Calu3 (cell line): Measurements from ENCODE around the gene SERBP1. TPM values are rescaled to one million over a fixed set of nuclear protein-coding genes. Genes with fewer than 3 reads are reported as not detected.

Experiments used
- BruUV-seq: library from RNA; stranded (reverse); fragments of 400-500 nt; replicated peaks from 2 replicates; lab custom pipeline; 2021; lab: Mats Ljungman, UMichigan
- CTCF ChIA-PET: fragments of 300-600 bp; sonication (Branson Sonifier 250); formaldehyde crosslinking; loops from one replicate; lab custom pipeline; 2022; ENCODE audit warnings: antibody characterized with exemption; lab: Charles Lee
- DNase-seq: peaks from one replicate; pipeline ENCODE4 v3.0.0; 2022
- H3K27ac Mint-ChIP-seq: one replicate; pipeline ENCODE4 v1.8.0; 2022; ENCODE audit warnings: mixed read lengths; ENCODE audit not compliant: unreplicated experiment
- H3K27me3 Mint-ChIP-seq: one replicate; pipeline ENCODE4 v1.8.0; 2022; ENCODE audit warnings: mixed read lengths; ENCODE audit not compliant: unreplicated experiment
- H3K36me3 Mint-ChIP-seq: one replicate; pipeline ENCODE4 v1.8.0; 2022; ENCODE audit warnings: mild to moderate bottlenecking, moderate library complexity, mixed read lengths; ENCODE audit not compliant: insufficient read depth, unreplicated experiment
- H3K4me1 Mint-ChIP-seq: one replicate; pipeline ENCODE4 v1.8.0; 2022; ENCODE audit warnings: mild to moderate bottlenecking, low read depth, mixed read lengths; ENCODE audit not compliant: unreplicated experiment
- H3K4me3 Mint-ChIP-seq: one replicate; pipeline ENCODE4 v1.8.0; 2022; ENCODE audit warnings: mild to moderate bottlenecking, low read depth, moderate library complexity, mixed read lengths; ENCODE audit not compliant: unreplicated experiment
- H3K9me3 Mint-ChIP-seq: one replicate; pipeline ENCODE4 v1.8.0; 2022; ENCODE audit warnings: low read depth, mixed read lengths; ENCODE audit not compliant: unreplicated experiment
- intact Hi-C: fragments of 100-400 bp; cut with micrococcal nuclease; formaldehyde crosslinking; loops from one replicate; pipeline ENCODE4 v1.10.0; 2022; ENCODE audit not compliant: unreplicated experiment
- total RNA-seq: library from RNA; stranded (reverse); gene quantifications from 2 replicates; pipeline ENCODE4 v1.2.3, GENCODE V29; 2022
- TF ChIP-seq, protein P1 (sequence below): fragments of 200-600 bp; IDR thresholded peaks from one replicate; pipeline ENCODE4 v1.8.0; 2022; ENCODE audit warnings: antibody characterized with exemption; ENCODE audit not compliant: unreplicated experiment

The SERBP1 gene
- total RNA-seq, 1 experiment from 2014 or later = 226 TPM

DNA sequence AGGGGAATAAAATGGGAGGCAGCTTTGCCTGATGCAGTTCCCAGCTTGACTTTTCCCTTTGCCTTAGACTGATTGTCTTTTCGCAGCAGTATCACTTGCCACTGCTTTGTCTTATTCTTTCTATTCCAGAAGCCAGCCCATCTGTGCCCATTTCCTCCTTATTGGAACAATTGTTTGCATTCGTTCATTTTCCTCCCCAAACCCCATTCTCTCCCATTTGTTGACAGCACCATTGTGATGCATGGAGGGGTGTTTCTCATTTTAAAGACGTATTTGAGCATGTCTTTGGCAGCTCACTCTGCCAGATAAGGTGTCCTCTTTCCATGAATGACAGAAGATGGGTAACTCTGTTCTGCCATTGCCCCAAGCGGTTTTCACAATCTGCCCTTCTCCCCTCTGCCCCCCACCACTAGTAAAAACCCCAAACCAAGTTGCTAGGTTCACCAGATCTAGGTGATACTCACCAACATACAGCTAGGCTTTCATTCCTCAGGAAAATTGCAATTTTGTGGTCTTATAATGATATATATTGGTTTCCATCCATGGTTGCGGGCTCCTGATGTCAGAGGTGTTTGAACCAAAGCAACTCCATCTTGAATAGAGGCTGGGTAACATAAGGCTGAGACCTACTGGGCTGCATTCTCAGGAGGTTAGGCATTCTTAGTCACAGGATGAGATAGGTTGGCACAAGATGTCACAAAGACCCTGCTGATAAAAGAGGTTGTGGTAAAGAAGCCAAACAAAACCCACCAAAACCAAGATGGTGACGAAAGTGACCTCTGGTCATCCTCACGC, 30.8 kb downstream of the SERBP1 start:
- Mint-ChIP-seq H3K4me3 (no peak overlapping the region), H3K27ac (no peak overlapping the region), H3K27me3 (no peaks in the 10 kb centered on the region)

DNA sequence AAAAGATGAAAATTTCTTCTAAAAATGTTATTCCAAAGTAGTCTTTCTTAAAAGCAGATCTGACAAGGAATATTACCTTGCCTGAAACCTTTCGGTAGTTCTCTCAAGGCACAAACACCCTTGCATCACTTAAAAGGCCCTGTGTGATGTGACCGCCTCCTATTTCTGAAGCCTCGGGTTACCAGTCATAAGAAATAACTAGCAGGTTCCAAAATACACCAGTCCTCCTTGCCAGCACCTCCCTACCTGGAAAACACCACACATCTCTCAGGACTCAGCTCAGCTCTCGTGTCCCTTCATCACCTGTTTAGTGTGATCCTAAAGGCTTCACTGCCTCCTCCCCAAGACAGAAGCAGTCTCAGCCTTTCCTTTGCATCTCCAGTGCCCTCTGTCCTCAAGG, 35.7 kb downstream of the SERBP1 start:
- no peaks in the 10 kb centered on the region for H3K27me3 Mint-ChIP-seq
- DNase-seq = no peak
- peaks cover 43% of the 10 kb centered on the region for H3K36me3 Mint-ChIP-seq
- no peak overlapping the region for H3K27ac Mint-ChIP-seq
- intact Hi-C loops = no loop called here
- CTCF ChIA-PET = no interaction called here
- peaks cover 6% of the 10 kb centered on the region for H3K4me1 Mint-ChIP-seq
- TF ChIP-seq, protein P1, sequence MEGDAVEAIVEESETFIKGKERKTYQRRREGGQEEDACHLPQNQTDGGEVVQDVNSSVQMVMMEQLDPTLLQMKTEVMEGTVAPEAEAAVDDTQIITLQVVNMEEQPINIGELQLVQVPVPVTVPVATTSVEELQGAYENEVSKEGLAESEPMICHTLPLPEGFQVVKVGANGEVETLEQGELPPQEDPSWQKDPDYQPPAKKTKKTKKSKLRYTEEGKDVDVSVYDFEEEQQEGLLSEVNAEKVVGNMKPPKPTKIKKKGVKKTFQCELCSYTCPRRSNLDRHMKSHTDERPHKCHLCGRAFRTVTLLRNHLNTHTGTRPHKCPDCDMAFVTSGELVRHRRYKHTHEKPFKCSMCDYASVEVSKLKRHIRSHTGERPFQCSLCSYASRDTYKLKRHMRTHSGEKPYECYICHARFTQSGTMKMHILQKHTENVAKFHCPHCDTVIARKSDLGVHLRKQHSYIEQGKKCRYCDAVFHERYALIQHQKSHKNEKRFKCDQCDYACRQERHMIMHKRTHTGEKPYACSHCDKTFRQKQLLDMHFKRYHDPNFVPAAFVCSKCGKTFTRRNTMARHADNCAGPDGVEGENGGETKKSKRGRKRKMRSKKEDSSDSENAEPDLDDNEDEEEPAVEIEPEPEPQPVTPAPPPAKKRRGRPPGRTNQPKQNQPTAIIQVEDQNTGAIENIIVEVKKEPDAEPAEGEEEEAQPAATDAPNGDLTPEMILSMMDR = no peak
- H3K9me3 Mint-ChIP-seq = no peaks in the 10 kb centered on the region
- BruUV-seq = no TSS peak
- H3K4me3 Mint-ChIP-seq = no peak overlapping the region

More for the DNA sequence above, 30.8 kb downstream of the SERBP1 start:
- peaks cover 10% of the 10 kb centered on the region for H3K4me1 Mint-ChIP-seq
- TF ChIP-seq, protein P1 = no peak
- CTCF ChIA-PET = no interaction called here
- intact Hi-C loops = no loop called here
- no TSS peak for BruUV-seq
- DNase-seq = no peak
- H3K36me3 Mint-ChIP-seq = peaks cover 64% of the 10 kb centered on the region
- H3K9me3 Mint-ChIP-seq = no peaks in the 10 kb centered on the region

DNA sequence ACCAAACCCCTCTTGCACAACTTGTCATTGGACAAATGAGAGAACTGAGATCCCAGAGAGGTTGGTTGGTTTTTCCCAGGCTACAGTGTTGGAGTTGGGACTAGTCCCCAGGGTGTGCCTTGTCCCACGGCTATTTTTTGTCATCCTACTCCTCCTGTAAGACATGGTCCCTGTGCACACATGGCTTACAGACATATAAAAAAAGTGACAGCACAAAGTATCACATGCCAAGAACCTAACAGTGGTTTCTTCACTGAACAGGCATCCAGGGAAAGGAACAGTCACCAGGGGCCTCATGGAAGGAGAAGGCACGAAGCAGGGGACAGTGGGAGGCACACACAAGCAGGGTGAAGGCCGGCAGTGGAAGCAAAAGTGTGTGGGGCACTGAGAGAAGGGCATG, 36.5 kb downstream of the SERBP1 start:
- H3K27me3 Mint-ChIP-seq = no peaks in the 10 kb centered on the region
- H3K4me1 Mint-ChIP-seq = peaks cover 6% of the 10 kb centered on the region
- no peaks in the 10 kb centered on the region for H3K9me3 Mint-ChIP-seq
- intact Hi-C loops = no loop called here
- H3K27ac Mint-ChIP-seq = no peak overlapping the region
- no peak overlapping the region for H3K4me3 Mint-ChIP-seq
- BruUV-seq = no TSS peak
- DNase-seq = no peak
- CTCF ChIA-PET = no interaction called here
- peaks cover 45% of the 10 kb centered on the region for H3K36me3 Mint-ChIP-seq
- TF ChIP-seq, protein P1 = no peak

DNA sequence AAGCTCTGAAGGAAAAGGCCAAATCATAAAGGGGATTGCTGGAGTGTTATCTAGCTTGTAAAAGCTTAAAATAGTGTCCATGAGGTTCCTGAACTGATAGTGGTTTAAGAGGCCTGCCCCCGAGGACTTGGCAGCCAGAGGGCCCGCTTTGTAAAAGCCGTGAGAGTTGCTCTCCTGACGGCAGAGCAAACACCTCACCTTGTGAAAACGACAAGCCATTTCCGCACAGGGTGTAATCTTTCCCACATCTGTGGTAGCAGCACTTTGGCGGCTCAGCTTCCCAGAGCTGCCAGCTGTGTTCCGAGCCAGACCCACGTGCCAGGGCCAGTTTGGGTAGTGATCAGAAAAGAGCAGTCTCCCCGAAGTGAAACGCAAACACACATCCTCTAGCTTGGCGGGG, 37.0 kb downstream of the SERBP1 start:
- Mint-ChIP-seq H3K27ac (no peak overlapping the region), H3K9me3 (no peaks in the 10 kb centered on the region), H3K27me3 (no peaks in the 10 kb centered on the region), H3K4me3 (no peak overlapping the region), H3K36me3 (peaks cover 40% of the 10 kb centered on the region), H3K4me1 (peaks cover 6% of the 10 kb centered on the region)
- CTCF ChIA-PET = no interaction called here
- no TSS peak for BruUV-seq
- intact Hi-C loops = no loop called here
- no peak for DNase-seq
- TF ChIP-seq, protein P1 = no peak
